H1 (cell line): ENCODE results near the gene STAT3. TPM values are rescaled to one million over a fixed set of nuclear protein-coding genes. Genes with fewer than 3 reads are reported as not detected.

Experiments used
- RNF2 ChIP-seq: fragments of 200-900, 300-1000 bp; sonication (generic); IDR thresholded peaks from 2 replicates; pipeline ENCODE4 v1.7.1; 2016; ENCODE audit warnings: borderline replicate concordance, low read depth, mild to moderate bottlenecking, antibody characterized with exemption, low read length; ENCODE audit not compliant: poor library complexity, severe bottlenecking; ENCODE audit errors: missing control alignments
- polyA plus RNA-seq, 7 experiments: library from polyadenylated mRNA; depleted of rRNA in 3 of 7; stranded (reverse) in 5 of 7; unstranded in 2 of 7; fragments of >200 nt in 5 of 7; fragments of 200-250 nt in 2 of 7; gene quantifications; 1 replicate in 5 of 7; 2 replicates in 1 of 7; 4 replicates in 1 of 7; pipeline versions ENCODE4 v1.2.1 to v1.2.3, GENCODE V29; 2011 to 2013; ENCODE audit warnings: missing spikeins in 2 of 7, mixed read lengths in 2 of 7
- total RNA-seq: library from RNA; stranded (reverse); fragmentation: NEBNext Ultra II Directional; extraction: Animal tissue kit (Norgen Biotek cat#: 25700); gene quantifications from 2 replicates; pipeline ENCODE4 v1.2.1, GENCODE V29; 2021

STAT3 gene
- total and polyA plus RNA-seq, 2 of the 8 experiments (the other 6 are each of a cell fraction or from before 2014, with no cell fraction given), result 38.4 to 94.1 TPM

- no peak for TF ChIP-seq RNF2
Measured at GRCh38 chr17:42388381-42389134, at the start of gene STAT3 (continued).
